Liver (tissue), 3 donors: ENCODE measurements around the gene ETV3.

Source experiments
- EGR1 ChIP-seq, 2 donors: IDR thresholded peaks; 2 replicates each; pipeline ENCODE4 v1.6.1; 2016 to 2018; ENCODE audit warnings: antibody characterized with exemption in 2 of 2, low read depth in 2 of 2
- FOXA2 ChIP-seq: IDR thresholded peaks from 2 replicates; pipeline ENCODE4 v1.6.1; 2016; ENCODE audit warnings: antibody characterized with exemption
- GABPA ChIP-seq, 2 donors: IDR thresholded peaks in 1 of 2; conservative IDR thresholded peaks in 1 of 2; 2 replicates each; pipeline ENCODE4 v1.6.1; 2016; ENCODE audit warnings: antibody characterized with exemption in 2 of 2, mild to moderate bottlenecking in 1 of 2, moderate library complexity in 1 of 2
- JUND ChIP-seq, 2 donors: IDR thresholded peaks; 2 replicates each; pipeline ENCODE4 v1.6.1; 2016; ENCODE audit warnings: antibody characterized with exemption in 2 of 2
- RAD21 ChIP-seq, 2 donors: IDR thresholded peaks; 2 replicates each; pipeline ENCODE4 v1.6.1; 2016; ENCODE audit warnings: antibody characterized with exemption in 2 of 2, mild to moderate bottlenecking in 2 of 2
- SP1 ChIP-seq: IDR thresholded peaks from 2 replicates; pipeline ENCODE4 v1.6.1; 2018; ENCODE audit warnings: antibody characterized with exemption, mild to moderate bottlenecking
- TAF1 ChIP-seq: conservative IDR thresholded peaks from 2 replicates; pipeline ENCODE4 v1.6.1; 2016; ENCODE audit warnings: antibody characterized with exemption, mild to moderate bottlenecking
- YY1 ChIP-seq: IDR thresholded peaks from 2 replicates; pipeline ENCODE4 v1.6.1; 2016; ENCODE audit warnings: antibody characterized with exemption, mild to moderate bottlenecking
- TF ChIP-seq, protein P1 (sequence below): fragments of 150-350 bp; IDR thresholded peaks from 2 replicates; pipeline ENCODE4 v1.5.1; 2017; ENCODE audit warnings: improper control_type of control experiment, low read depth, low read length; ENCODE audit not compliant: missing input control
- TF ChIP-seq, protein P2 (sequence below): IDR thresholded peaks from 2 replicates; pipeline ENCODE4 v1.6.1; 2016; ENCODE audit warnings: antibody characterized with exemption, mild to moderate bottlenecking
- TF ChIP-seq, protein P3 (sequence below): IDR thresholded peaks from 2 replicates; pipeline ENCODE4 v1.6.1; 2016; ENCODE audit warnings: antibody characterized with exemption
- TF ChIP-seq, protein P4 (sequence below): IDR thresholded peaks from 2 replicates; pipeline ENCODE4 v1.6.1; 2016; ENCODE audit warnings: antibody characterized with exemption
- TF ChIP-seq, protein P5 (sequence below): IDR thresholded peaks from 2 replicates; pipeline ENCODE4 v1.6.1; 2016; ENCODE audit warnings: antibody characterized with exemption
- donor health status: healthy.
- donor health status: healthy.

DNA sequence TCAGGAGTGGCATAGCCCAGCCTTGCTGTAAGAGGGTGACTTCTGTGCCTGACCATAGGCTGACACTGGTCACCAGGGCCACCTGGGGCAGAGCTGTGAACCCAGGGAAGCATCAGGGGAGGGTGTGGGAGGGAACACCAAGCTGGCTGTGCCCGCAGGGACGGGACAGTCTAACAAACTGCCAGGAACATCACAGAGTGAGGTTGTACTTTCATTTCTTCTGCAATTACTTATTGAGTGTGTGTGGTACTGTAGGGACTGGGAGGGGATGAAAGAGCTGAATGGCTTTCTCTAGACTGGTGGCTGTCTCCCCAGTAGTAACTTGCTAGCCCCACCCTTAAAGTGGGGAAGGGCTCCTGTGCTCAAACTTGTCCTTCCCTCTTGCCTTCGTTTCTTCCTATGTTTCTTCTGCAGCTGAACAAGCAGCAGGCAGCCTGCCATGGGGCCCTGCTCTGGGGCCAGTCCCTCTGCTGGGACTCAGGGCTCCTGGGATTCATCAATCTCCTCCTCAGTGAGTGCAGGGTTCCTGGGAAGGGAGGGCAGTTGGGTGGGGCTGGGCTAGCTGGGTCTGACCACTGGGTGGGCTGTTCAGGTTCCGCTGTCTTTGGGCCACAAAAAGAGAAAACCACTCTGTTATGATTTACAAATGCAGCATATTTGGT, 39.7 kb upstream of the ETV3 start:
- TF ChIP-seq SP1, result no peak
- TF ChIP-seq, protein P1, sequence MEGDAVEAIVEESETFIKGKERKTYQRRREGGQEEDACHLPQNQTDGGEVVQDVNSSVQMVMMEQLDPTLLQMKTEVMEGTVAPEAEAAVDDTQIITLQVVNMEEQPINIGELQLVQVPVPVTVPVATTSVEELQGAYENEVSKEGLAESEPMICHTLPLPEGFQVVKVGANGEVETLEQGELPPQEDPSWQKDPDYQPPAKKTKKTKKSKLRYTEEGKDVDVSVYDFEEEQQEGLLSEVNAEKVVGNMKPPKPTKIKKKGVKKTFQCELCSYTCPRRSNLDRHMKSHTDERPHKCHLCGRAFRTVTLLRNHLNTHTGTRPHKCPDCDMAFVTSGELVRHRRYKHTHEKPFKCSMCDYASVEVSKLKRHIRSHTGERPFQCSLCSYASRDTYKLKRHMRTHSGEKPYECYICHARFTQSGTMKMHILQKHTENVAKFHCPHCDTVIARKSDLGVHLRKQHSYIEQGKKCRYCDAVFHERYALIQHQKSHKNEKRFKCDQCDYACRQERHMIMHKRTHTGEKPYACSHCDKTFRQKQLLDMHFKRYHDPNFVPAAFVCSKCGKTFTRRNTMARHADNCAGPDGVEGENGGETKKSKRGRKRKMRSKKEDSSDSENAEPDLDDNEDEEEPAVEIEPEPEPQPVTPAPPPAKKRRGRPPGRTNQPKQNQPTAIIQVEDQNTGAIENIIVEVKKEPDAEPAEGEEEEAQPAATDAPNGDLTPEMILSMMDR, result no peak
- TF ChIP-seq TAF1, result no peak
- no peak for TF ChIP-seq JUND (IDR thresholded peaks at IDR 0.05)
- TF ChIP-seq, protein P2, sequence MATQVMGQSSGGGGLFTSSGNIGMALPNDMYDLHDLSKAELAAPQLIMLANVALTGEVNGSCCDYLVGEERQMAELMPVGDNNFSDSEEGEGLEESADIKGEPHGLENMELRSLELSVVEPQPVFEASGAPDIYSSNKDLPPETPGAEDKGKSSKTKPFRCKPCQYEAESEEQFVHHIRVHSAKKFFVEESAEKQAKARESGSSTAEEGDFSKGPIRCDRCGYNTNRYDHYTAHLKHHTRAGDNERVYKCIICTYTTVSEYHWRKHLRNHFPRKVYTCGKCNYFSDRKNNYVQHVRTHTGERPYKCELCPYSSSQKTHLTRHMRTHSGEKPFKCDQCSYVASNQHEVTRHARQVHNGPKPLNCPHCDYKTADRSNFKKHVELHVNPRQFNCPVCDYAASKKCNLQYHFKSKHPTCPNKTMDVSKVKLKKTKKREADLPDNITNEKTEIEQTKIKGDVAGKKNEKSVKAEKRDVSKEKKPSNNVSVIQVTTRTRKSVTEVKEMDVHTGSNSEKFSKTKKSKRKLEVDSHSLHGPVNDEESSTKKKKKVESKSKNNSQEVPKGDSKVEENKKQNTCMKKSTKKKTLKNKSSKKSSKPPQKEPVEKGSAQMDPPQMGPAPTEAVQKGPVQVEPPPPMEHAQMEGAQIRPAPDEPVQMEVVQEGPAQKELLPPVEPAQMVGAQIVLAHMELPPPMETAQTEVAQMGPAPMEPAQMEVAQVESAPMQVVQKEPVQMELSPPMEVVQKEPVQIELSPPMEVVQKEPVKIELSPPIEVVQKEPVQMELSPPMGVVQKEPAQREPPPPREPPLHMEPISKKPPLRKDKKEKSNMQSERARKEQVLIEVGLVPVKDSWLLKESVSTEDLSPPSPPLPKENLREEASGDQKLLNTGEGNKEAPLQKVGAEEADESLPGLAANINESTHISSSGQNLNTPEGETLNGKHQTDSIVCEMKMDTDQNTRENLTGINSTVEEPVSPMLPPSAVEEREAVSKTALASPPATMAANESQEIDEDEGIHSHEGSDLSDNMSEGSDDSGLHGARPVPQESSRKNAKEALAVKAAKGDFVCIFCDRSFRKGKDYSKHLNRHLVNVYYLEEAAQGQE, result no peak
- TF ChIP-seq, protein P3, sequence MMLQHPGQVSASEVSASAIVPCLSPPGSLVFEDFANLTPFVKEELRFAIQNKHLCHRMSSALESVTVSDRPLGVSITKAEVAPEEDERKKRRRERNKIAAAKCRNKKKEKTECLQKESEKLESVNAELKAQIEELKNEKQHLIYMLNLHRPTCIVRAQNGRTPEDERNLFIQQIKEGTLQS, result no peak
- TF ChIP-seq GABPA (IDR thresholded peaks at IDR 0.05 in 1 of 2, conservative IDR thresholded peaks at IDR 0.05 in 1 of 2), result no peak
- TF ChIP-seq RAD21 (IDR thresholded peaks at IDR 0.05), result no peak
- TF ChIP-seq, protein P4, sequence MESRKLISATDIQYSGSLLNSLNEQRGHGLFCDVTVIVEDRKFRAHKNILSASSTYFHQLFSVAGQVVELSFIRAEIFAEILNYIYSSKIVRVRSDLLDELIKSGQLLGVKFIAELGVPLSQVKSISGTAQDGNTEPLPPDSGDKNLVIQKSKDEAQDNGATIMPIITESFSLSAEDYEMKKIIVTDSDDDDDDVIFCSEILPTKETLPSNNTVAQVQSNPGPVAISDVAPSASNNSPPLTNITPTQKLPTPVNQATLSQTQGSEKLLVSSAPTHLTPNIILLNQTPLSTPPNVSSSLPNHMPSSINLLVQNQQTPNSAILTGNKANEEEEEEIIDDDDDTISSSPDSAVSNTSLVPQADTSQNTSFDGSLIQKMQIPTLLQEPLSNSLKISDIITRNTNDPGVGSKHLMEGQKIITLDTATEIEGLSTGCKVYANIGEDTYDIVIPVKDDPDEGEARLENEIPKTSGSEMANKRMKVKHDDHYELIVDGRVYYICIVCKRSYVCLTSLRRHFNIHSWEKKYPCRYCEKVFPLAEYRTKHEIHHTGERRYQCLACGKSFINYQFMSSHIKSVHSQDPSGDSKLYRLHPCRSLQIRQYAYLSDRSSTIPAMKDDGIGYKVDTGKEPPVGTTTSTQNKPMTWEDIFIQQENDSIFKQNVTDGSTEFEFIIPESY, result no peak
- TF ChIP-seq, protein P5, sequence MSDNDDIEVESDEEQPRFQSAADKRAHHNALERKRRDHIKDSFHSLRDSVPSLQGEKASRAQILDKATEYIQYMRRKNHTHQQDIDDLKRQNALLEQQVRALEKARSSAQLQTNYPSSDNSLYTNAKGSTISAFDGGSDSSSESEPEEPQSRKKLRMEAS, result no peak
- no peak for TF ChIP-seq EGR1 (IDR thresholded peaks at IDR 0.05; ENCODE audit: low read depth in 2 of 2)
- no peak for TF ChIP-seq YY1
- no peak for TF ChIP-seq FOXA2
